ENCODE results near the gene TBC1D5.

- no peak for TF ChIP-seq POLR2A (IDR thresholded peaks at IDR 0.05; ENCODE audit: low read depth, low read length)
- TF ChIP-seq POLR2AphosphoS5 (IDR thresholded peaks at IDR 0.05; ENCODE audit: low read depth, low read length): no peak
- no peak for TF ChIP-seq SPI1 (IDR thresholded peaks at IDR 0.05; ENCODE audit: low read depth, low read length)
- TF ChIP-seq PAX5 (IDR thresholded peaks at IDR 0.05; ENCODE audit: insufficient read depth, low read length, severe bottlenecking): no peak
- no peak for TF ChIP-seq TAF1 (IDR thresholded peaks at IDR 0.05; ENCODE audit: low read depth, low read length)
- no peak for TF ChIP-seq POU2F2 (IDR thresholded peaks at IDR 0.05; ENCODE audit: low read depth, low read length)
Measured at GRCh38 chr3:17130956-17131355, 611.5 kb downstream of the TBC1D5 start.
